Muscle layer of duodenum (tissue), 2 donors: Measurements from ENCODE around the gene GHRL.

Experiments
- H3K27ac ChIP-seq: one replicate; pipeline ENCODE4 v1.7.0; 2013; ENCODE audit warnings: mild to moderate bottlenecking, low read length
- H3K27me3 ChIP-seq: one replicate; pipeline ENCODE4 v1.7.0; 2013; ENCODE audit warnings: low read depth, mild to moderate bottlenecking, control low read depth, low read length
- H3K36me3 ChIP-seq, 2 donors: one replicate each; pipeline ENCODE4 v1.7.0; 2013; ENCODE audit warnings: low read length in 2 of 2, control low read depth in 1 of 2, mild to moderate bottlenecking in 1 of 2; ENCODE audit not compliant: insufficient read depth in 2 of 2, control insufficient read depth in 1 of 2
- H3K4me1 ChIP-seq, 2 donors: one replicate each; pipeline ENCODE4 v1.7.0; 2013; ENCODE audit warnings: low read length in 2 of 2, mild to moderate bottlenecking in 2 of 2, control low read depth in 1 of 2, moderate library complexity in 1 of 2; ENCODE audit not compliant: insufficient read depth in 2 of 2, control insufficient read depth in 1 of 2
- H3K4me3 ChIP-seq, 2 donors: one replicate each; pipeline ENCODE4 v1.7.0; 2013; ENCODE audit warnings: low read length in 2 of 2, low read depth in 1 of 2, mild to moderate bottlenecking in 1 of 2
- H3K9me3 ChIP-seq, 2 donors: one replicate each; pipeline ENCODE4 v1.7.0; 2013; ENCODE audit warnings: low read length in 2 of 2, control low read depth in 1 of 2, mild to moderate bottlenecking in 1 of 2; ENCODE audit not compliant: control insufficient read depth in 1 of 2
- donor health status: healthy.

Gene GHRL

GRCh38 chr3:10294030-10294586 lies 1.4 kb upstream of the GHRL start:
- H3K36me3 ChIP-seq: peaks cover 15 to 40% of the 10 kb centered on the region in 2 donors
- no peaks in the 10 kb centered on the region for H3K4me1 ChIP-seq

DNA sequence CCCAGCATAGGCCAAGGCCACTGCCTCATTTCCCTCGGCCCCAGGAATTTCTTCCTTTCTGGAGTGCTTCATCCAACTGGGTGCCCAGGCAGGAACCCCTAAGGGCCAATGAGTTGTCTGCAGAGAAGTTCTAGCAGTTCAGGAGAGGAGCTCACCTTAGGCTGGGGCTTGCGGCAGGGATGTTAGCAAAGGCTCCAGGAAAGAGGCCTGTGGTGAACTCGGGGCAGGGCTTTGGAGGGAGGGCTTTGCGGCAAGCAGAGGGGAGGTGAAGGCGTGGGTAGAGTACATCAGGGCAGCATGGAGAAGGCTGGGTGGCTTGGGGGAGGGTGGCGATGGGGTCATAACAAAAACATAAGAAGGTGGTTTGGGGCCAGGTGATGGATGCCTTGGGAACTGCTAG lies 1.1 kb downstream of the GHRL start:
- no peak overlapping the region for H3K4me3 ChIP-seq
- no peaks in the 10 kb centered on the region for H3K9me3 ChIP-seq
- H3K27ac ChIP-seq: no peak overlapping the region
- no peaks in the 10 kb centered on the region for H3K27me3 ChIP-seq
- H3K4me1 ChIP-seq: no peaks in the 10 kb centered on the region
- H3K36me3 ChIP-seq: peaks cover 21 to 53% of the 10 kb centered on the region in 2 donors

More at GRCh38 chr3:10294030-10294586, 1.4 kb upstream of the GHRL start:
- H3K27me3 ChIP-seq: no peaks in the 10 kb centered on the region
- H3K9me3 ChIP-seq: no peaks in the 10 kb centered on the region
- no peak overlapping the region for H3K4me3 ChIP-seq
- no peak overlapping the region for H3K27ac ChIP-seq

- Histone ChIP-seq H3K9me3 (no peaks in the 10 kb centered on the region), H3K27me3 (no peaks in the 10 kb centered on the region), H3K4me3 (no peak overlapping the region), H3K4me1 (no peaks in the 10 kb centered on the region), H3K27ac (no peak overlapping the region), H3K36me3 (peaks cover 21 to 59% of the 10 kb centered on the region in 2 donors)
Observed at GRCh38 chr3:10290481-10291176, 2.1 kb downstream of the GHRL start.

DNA sequence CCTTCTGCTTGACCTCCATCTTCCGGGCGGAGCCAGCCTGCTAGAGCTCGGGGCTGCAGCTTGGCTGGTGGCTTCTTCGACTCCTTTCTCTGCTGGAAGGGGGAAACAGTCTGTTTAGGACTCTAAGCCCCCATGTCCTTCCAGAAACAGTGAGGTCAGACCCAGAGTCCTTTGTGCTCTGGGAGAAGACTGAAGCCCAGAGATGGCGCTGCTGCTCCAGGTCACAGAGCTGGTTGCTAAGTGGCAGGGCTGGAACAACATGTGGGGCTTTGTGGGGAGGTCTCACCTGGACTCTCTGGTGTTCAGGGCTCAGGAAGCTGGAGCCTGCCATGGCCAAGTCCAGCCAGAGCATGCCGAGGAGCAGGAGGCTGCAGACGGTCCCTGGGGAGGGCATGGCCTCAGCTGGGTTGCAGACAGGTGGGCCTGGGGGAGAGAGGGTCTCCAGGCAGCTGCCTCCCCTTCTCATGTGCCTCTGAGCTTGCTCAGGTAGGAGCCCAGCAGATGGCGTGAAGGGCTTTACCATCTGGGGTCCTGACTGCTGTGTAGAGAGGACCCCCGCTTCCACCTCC lies 2.9 kb downstream of the GHRL start:
- no peak overlapping the region for H3K27ac ChIP-seq
- H3K4me3 ChIP-seq: no peak overlapping the region
- H3K36me3 ChIP-seq: peaks cover 18 to 55% of the 10 kb centered on the region in 2 donors
- no peaks in the 10 kb centered on the region for H3K4me1 ChIP-seq
- no peaks in the 10 kb centered on the region for H3K9me3 ChIP-seq
- no peaks in the 10 kb centered on the region for H3K27me3 ChIP-seq

- H3K4me3 ChIP-seq: no peak overlapping the region
- H3K27me3 ChIP-seq: no peaks in the 10 kb centered on the region
- H3K4me1 ChIP-seq: no peaks in the 10 kb centered on the region
- H3K27ac ChIP-seq: no peak overlapping the region
- no peaks in the 10 kb centered on the region for H3K9me3 ChIP-seq
- H3K36me3 ChIP-seq: peaks cover 17 to 50% of the 10 kb centered on the region in 2 donors
Observed at GRCh38 chr3:10289077-10289476, 3.7 kb downstream of the GHRL start.

DNA sequence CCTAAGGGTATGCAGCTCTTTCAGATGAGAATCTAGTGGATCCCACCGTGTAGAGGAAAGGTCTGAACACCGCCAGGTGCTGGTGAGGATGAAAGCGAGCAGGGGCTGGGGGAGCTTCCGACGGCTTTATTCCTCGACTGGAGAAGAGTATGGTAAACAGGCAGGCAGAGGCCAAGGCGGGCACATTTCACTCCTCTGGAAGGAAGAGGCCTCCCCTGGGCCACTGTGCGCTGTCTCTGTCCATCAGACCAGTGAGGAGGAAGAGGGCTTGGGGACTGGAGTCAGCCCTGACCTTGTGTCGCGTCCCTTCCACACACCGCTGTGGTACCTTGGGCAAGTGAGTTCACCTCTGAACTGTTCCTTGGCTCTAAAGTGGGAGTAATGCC lies 4.2 kb downstream of the GHRL start:
- H3K4me3 ChIP-seq: no peak overlapping the region
- no peaks in the 10 kb centered on the region for H3K27me3 ChIP-seq
- no peak overlapping the region for H3K27ac ChIP-seq
- no peaks in the 10 kb centered on the region for H3K9me3 ChIP-seq
- peaks cover 0 to 2% of the 10 kb centered on the region in 2 donors for H3K4me1 ChIP-seq
- peaks cover 21 to 46% of the 10 kb centered on the region in 2 donors for H3K36me3 ChIP-seq

- H3K36me3 ChIP-seq: peaks cover 26 to 46% of the 10 kb centered on the region in 2 donors
- H3K4me1 ChIP-seq: peaks cover 0 to 5% of the 10 kb centered on the region in 2 donors
- H3K9me3 ChIP-seq: no peaks in the 10 kb centered on the region
- H3K27me3 ChIP-seq: no peaks in the 10 kb centered on the region
- H3K4me3 ChIP-seq: no peak overlapping the region
- H3K27ac ChIP-seq: no peak overlapping the region
Observed at GRCh38 chr3:10287936-10288574, 4.7 kb downstream of the GHRL start.

- H3K27ac ChIP-seq: no peak overlapping the region
- H3K4me3 ChIP-seq: no peak overlapping the region
- no peaks in the 10 kb centered on the region for H3K27me3 ChIP-seq
- peaks cover 36 to 38% of the 10 kb centered on the region in 2 donors for H3K36me3 ChIP-seq
- H3K9me3 ChIP-seq: no peaks in the 10 kb centered on the region
- peaks cover 0 to 5% of the 10 kb centered on the region in 2 donors for H3K4me1 ChIP-seq
Observed at GRCh38 chr3:10286596-10287295, 6.0 kb downstream of the GHRL start.

- H3K36me3 ChIP-seq: peaks cover 31 to 36% of the 10 kb centered on the region in 2 donors
- H3K27me3 ChIP-seq: no peaks in the 10 kb centered on the region
- H3K4me3 ChIP-seq: no peak overlapping the region
- no peaks in the 10 kb centered on the region for H3K9me3 ChIP-seq
- peaks cover 0 to 5% of the 10 kb centered on the region in 2 donors for H3K4me1 ChIP-seq
- H3K27ac ChIP-seq: no peak overlapping the region
Observed at GRCh38 chr3:10286133-10286524, 6.6 kb downstream of the GHRL start.

DNA sequence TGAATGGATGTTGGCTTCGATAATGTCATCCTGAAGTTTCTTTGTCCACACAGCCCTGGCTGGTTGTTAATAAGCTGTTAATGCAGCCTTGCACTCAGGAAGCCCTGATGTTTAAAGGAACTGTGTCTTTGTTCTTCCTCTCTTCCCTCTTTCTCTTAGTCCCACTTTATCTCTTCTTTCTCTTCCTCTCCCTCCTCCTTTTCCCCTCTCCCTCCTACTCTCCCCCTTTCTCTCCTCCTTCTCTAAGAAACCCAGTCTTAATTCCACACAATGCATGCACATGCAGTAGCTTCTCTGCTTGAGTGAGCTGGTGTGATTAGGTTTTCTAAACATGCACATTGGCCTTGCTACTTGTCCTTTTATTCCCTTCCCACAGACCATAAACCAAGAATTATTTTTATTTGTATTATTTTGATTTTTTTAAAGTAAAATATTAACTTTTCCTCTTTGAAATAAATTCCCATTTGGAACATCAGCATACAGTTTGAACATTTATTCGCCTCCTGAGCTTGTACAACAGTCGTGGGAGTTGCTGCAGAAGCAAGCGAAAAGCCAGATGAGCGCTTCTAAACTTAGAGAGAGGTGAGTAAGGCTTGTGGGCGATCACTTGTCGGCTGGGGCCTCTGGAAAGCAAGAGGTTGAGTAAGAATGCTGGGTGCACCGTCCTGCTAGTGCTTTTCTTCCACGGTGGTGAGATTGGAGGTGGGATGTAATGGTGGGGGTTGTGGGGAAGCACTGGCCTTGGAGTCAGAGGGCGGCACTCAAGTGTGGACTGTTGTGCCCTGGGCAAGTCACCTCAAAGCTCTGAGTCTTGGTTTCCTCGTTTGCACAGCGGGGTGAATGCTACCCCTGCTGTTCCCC lies 7.2 kb downstream of the GHRL start:
- no peaks in the 10 kb centered on the region for H3K9me3 ChIP-seq
- no peak overlapping the region for H3K4me3 ChIP-seq
- no peak overlapping the region for H3K27ac ChIP-seq
- H3K27me3 ChIP-seq: no peaks in the 10 kb centered on the region
- H3K36me3 ChIP-seq: peaks cover 36 to 42% of the 10 kb centered on the region in 2 donors
- H3K4me1 ChIP-seq: peaks cover 0 to 5% of the 10 kb centered on the region in 2 donors
